ENCODE measurements around the gene C16orf78. TPM values are rescaled to one million over a fixed set of nuclear protein-coding genes. Genes with fewer than 3 reads are reported as not detected.

The C16orf78 gene
- total RNA-seq, 4 donors from 2014 or later, result not detected

DNA sequence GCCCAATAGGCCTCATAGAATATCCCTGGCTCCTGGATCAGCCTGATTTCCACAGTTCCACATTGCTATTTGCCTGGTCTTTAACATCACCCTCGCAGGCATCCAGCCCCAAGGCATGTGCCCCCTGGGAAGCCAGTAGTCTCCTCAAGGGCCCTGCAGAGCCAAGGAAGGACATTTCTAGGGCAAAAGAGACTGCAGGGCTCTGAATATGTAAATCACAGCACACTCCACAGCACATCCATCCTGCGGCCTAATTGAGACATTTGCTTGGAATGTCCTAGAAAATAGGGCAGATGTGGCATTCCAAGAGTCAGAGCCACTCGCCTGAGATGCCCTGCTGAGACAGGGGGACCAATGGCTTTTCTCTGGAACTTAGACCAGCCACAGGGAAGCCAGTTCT is 11.4 kb upstream of the C16orf78 start:
- no peak for DNase-seq
- H3K36me3 ChIP-seq, result no peaks in the 10 kb centered on the region
- no peaks in the 10 kb centered on the region for H3K27me3 ChIP-seq
- no peaks in the 10 kb centered on the region for H3K9me3 ChIP-seq
- H3K4me3 ChIP-seq, result no peak overlapping the region
- no peak for TF ChIP-seq POLR2A (IDR thresholded peaks at IDR 0.05)
- TF ChIP-seq, protein P1, sequence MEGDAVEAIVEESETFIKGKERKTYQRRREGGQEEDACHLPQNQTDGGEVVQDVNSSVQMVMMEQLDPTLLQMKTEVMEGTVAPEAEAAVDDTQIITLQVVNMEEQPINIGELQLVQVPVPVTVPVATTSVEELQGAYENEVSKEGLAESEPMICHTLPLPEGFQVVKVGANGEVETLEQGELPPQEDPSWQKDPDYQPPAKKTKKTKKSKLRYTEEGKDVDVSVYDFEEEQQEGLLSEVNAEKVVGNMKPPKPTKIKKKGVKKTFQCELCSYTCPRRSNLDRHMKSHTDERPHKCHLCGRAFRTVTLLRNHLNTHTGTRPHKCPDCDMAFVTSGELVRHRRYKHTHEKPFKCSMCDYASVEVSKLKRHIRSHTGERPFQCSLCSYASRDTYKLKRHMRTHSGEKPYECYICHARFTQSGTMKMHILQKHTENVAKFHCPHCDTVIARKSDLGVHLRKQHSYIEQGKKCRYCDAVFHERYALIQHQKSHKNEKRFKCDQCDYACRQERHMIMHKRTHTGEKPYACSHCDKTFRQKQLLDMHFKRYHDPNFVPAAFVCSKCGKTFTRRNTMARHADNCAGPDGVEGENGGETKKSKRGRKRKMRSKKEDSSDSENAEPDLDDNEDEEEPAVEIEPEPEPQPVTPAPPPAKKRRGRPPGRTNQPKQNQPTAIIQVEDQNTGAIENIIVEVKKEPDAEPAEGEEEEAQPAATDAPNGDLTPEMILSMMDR (IDR thresholded peaks at IDR 0.05), result no peak
- H3K4me1 ChIP-seq, result no peaks in the 10 kb centered on the region
- H3K27ac ChIP-seq, result no peak overlapping the region

DNA sequence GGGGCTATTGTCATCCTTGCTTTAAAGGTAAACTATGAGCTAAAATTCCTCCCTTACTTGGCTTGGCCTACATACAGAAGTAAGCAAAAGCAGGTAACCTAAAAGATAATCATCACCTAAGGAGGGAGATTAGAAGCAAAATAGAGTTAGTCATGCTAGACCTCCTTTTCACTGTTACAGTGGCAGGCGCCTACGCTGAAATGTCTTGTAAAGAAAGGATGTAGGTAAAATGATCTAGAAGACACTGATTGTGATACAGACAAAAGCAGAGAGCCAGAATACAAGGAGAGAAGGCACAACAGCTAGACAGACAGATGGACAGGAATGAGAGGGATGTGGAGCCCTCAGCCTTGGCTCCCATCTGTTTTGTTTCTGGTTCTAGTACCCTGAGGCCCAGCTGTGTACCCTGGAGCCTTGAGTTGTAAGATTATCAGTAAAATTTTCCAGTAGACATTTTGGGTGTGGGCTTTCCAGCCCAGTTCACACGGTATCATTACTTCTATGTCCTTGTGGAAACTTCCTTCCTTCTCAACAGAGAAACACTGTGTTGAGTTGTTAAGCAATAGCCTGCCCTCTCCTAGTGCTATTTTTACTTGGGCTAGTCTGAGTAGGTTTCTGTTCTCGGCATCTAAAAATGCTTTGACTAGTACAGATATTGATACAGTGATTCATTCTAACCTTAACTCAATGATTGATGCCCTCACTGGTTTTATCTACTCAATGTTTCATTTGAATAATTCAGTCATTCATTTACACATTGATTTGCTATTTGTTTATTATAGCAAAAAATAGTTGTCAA is 7.7 kb upstream of the C16orf78 start:
- no peak overlapping the region for H3K4me3 ChIP-seq
- DNase-seq, result no peak
- no peaks in the 10 kb centered on the region for H3K9me3 ChIP-seq
- H3K4me1 ChIP-seq, result no peaks in the 10 kb centered on the region
- no peak overlapping the region for H3K27ac ChIP-seq
- H3K36me3 ChIP-seq, result no peaks in the 10 kb centered on the region
- no peaks in the 10 kb centered on the region for H3K27me3 ChIP-seq
- no peak for TF ChIP-seq POLR2A (IDR thresholded peaks at IDR 0.05)
- TF ChIP-seq, protein P1 (IDR thresholded peaks at IDR 0.05), result no peak

DNA sequence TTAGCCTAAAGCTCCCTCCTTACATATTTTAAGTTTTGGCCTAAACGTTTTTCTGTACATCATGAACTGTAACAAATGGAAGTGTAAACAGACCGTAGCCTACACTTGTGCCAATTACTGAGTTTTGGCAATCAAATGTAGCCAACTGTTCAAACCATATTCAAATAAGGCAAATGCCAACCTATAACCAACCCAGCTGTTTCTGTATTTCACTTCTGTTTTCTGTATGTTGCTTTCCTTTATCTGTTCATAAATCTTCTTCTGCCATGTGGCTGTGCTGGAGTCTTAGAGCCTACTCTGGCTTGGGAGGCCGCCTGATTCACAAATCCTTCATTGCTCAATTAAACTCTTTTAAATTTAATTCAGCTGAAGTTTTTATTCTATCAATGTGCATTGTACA is 6.9 kb upstream of the C16orf78 start:
- Histone ChIP-seq H3K27ac (no peak overlapping the region), H3K4me3 (no peak overlapping the region), H3K36me3 (no peaks in the 10 kb centered on the region), H3K9me3 (no peaks in the 10 kb centered on the region), H3K27me3 (no peaks in the 10 kb centered on the region), H3K4me1 (no peaks in the 10 kb centered on the region)
- TF ChIP-seq POLR2A (IDR thresholded peaks at IDR 0.05), result no peak
- TF ChIP-seq, protein P1 (IDR thresholded peaks at IDR 0.05), result no peak
- DNase-seq, result no peak

DNA sequence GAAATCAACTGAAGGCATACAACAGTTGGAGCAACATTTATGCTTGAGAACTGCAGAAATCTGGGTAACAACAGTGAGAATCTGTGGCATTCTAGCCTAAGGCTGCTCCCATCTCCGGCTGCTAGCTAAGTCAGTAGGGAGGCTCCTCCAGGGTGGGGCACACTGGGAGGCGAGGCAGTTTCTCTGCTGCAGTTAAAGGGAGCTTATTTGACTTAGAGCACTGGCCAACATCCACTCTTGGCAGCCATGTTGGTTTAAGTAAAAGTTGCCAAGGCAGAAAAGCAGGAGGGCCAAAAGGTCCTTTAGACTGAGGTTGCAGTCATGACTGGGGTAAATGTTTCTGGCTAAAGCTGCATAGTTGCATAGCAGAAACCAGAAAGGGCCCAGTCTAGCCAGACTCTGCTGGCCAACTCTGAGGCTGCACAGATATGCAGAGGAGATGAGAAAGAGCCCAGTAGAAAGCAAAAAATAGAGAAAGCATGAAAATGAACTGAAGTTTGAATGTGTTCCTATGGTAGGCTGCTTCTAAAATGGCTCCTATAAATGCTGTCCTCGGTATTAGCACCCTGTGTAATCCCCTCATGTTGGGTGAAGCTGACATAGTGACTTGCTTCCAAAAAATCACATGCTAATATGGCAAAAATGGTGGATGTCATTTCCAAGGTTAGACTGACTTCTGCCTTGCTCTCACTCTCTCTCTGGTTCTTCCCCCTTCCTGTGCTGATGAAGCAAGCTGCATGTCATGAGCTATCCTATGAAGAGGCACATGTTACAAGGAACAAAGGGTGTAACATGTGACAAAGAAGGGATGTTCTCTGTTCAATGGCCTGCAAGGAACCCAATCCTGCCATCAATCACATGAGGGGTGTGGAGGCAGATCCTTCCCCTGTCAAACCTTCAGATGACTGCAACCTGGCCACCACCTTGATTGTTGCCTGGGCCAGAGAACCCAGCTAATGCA is 3.7 kb upstream of the C16orf78 start:
- DNase-seq, result no peak

DNA sequence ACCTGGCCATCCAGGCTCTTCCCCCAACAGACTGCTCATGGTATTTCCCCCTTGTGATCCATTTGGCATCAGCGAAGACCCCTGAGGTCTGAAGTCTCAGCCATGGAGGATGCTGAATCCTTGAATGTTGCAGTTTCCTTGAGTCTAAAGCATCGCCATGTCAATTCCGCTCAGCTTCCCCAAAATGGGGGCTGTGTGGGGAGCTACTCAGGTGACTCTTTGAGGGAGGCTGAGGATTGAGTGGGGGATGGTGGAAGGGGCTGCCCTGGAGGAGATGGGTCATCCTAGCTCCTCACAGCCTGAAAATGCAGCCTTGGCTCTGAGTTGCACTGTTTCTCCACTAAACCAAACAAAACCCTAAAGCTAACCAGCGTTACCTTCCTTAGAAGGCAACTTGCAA is 2.6 kb downstream of the C16orf78 start:
- Histone ChIP-seq H3K4me1 (no peaks in the 10 kb centered on the region), H3K4me3 (no peak overlapping the region), H3K27me3 (no peaks in the 10 kb centered on the region), H3K36me3 (no peaks in the 10 kb centered on the region), H3K9me3 (no peaks in the 10 kb centered on the region), H3K27ac (no peak overlapping the region)
- no peak for TF ChIP-seq POLR2A (IDR thresholded peaks at IDR 0.05)
- TF ChIP-seq, protein P1 (IDR thresholded peaks at IDR 0.05), result no peak
- no peak for DNase-seq

More for the DNA sequence above, 3.7 kb upstream of the C16orf78 start:
- H3K4me1 ChIP-seq, result no peaks in the 10 kb centered on the region
- H3K36me3 ChIP-seq, result no peaks in the 10 kb centered on the region
- no peak overlapping the region for H3K27ac ChIP-seq
- no peak overlapping the region for H3K4me3 ChIP-seq
- TF ChIP-seq, protein P1 (IDR thresholded peaks at IDR 0.05), result no peak
- no peak for TF ChIP-seq POLR2A (IDR thresholded peaks at IDR 0.05)
- no peaks in the 10 kb centered on the region for H3K27me3 ChIP-seq
- H3K9me3 ChIP-seq, result no peaks in the 10 kb centered on the region
